ENCODE results near the gene DOK3. TPM values are rescaled to one million over a fixed set of nuclear protein-coding genes. Genes with fewer than 3 reads are reported as not detected.

Gene DOK3
- total and polyA plus RNA-seq, 2 of the 13 experiments (the other 11 are each of a cell fraction or from before 2014, with no cell fraction given), result 1.4 to 1.5 TPM

DNA sequence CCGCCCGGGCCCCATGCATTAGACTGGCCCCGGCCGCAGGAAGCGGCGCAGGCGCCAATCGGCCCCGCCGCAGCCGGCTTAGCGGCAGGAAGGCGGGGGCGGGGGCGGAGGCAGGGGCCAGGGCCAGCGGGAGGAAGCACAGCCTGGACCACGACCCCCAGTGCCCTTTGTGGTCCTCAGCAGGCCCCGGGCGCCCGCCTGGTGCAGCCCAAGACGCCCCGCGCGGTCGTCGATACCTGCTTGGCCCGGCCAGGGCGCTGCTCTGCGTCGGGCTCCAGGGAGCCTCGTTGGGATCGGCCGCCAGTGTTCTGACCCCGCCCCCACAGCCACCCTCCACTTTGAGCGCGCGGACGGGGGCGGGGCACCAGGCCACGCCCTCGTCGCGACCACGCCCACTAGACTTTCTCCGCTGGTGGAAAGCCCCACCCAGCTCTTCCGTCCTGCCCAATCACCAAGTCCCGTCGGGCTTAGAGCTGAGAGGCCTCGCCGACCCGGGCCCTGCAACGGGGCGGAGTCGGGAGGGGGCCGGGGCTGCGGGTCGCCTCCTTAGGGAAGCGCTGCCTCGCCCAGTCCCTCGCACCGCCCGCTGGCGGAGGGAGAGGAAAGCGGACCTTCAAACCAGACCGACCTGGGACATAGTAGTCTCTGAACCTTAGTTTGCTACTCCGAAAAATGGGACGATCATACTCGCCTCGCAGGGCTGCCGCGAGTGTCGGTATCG is 12.2 kb downstream of the DOK3 start, which contains the start of gene PDLIM7 (continued):
- peak; percentile 42; the same call in 1 of the 2 replicates for TF ChIP-seq TFDP2 (CRISPR knock-in tag; IDR thresholded peaks at IDR 0.05)
- TF ChIP-seq HNRNPLL (IDR thresholded peaks at IDR 0.05; ENCODE audit: low read depth, low read length, poor library complexity, severe bottlenecking), result peak; percentile 70
- TF ChIP-seq SMYD3 (CRISPR knock-in tag; IDR thresholded peaks at IDR 0.05), result no peak
- peak; percentile 66; the same call in 1 of the 2 replicates for TF ChIP-seq ZNF607 (CRISPR knock-in tag; IDR thresholded peaks at IDR 0.05; ENCODE audit: borderline replicate concordance)
- TF ChIP-seq LCORL (IDR thresholded peaks at IDR 0.05), result no peak
- peak; percentile 66 for TF ChIP-seq LCORL (CRISPR knock-in tag; IDR thresholded peaks at IDR 0.05)
- TF ChIP-seq NKX3-1 (CRISPR knock-in tag; IDR thresholded peaks at IDR 0.05), result peak; percentile 79; the same call in 1 of the 2 replicates
- TF ChIP-seq RBFOX2 (IDR thresholded peaks at IDR 0.05; ENCODE audit: low read depth, low read length), result peak; percentile 90
- TF ChIP-seq, protein P1, sequence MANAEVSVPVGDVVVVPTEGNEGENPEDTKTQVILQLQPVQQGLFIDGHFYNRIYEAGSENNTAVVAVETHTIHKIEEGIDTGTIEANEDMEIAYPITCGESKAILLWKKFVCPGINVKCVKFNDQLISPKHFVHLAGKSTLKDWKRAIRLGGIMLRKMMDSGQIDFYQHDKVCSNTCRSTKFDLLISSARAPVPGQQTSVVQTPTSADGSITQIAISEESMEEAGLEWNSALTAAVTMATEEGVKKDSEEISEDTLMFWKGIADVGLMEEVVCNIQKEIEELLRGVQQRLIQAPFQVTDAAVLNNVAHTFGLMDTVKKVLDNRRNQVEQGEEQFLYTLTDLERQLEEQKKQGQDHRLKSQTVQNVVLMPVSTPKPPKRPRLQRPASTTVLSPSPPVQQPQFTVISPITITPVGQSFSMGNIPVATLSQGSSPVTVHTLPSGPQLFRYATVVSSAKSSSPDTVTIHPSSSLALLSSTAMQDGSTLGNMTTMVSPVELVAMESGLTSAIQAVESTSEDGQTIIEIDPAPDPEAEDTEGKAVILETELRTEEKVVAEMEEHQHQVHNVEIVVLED (CRISPR knock-in tag; IDR thresholded peaks at IDR 0.05; ENCODE audit: borderline replicate concordance), result 0 out of 2 replicates have a peak, but pooled peaks have one; percentile 28
- TF ChIP-seq ZNF468 (CRISPR knock-in tag; IDR thresholded peaks at IDR 0.05), result no peak
- TF ChIP-seq, protein P2, sequence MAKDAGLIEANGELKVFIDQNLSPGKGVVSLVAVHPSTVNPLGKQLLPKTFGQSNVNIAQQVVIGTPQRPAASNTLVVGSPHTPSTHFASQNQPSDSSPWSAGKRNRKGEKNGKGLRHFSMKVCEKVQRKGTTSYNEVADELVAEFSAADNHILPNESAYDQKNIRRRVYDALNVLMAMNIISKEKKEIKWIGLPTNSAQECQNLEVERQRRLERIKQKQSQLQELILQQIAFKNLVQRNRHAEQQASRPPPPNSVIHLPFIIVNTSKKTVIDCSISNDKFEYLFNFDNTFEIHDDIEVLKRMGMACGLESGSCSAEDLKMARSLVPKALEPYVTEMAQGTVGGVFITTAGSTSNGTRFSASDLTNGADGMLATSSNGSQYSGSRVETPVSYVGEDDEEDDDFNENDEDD (CRISPR knock-in tag; IDR thresholded peaks at IDR 0.05; ENCODE audit: borderline replicate concordance), result peak; percentile 10; the same call in 1 of the 2 replicates
- TF ChIP-seq SP1 (IDR thresholded peaks at IDR 0.05), result peak; percentile 78
- TF ChIP-seq SP1 (CRISPR knock-in tag; IDR thresholded peaks at IDR 0.05), result peak; percentile 86
- TF ChIP-seq KAT8 (CRISPR knock-in tag; IDR thresholded peaks at IDR 0.05), result 0 out of 2 replicates have a peak, but pooled peaks have one; percentile 45
- TF ChIP-seq MAZ (IDR thresholded peaks at IDR 0.05; ENCODE audit: borderline replicate concordance, low read depth, low read length), result no peak; the same call in 1 of the 2 replicates
- peak; percentile 34 for TF ChIP-seq MAZ (CRISPR knock-in tag; IDR thresholded peaks at IDR 0.05; ENCODE audit: low read depth)
- TF ChIP-seq ZSCAN20 (CRISPR knock-in tag; IDR thresholded peaks at IDR 0.05; ENCODE audit: borderline replicate concordance), result no peak
- peak; percentile 92 for TF ChIP-seq ZNF768 (CRISPR knock-in tag; IDR thresholded peaks at IDR 0.05)
- TF ChIP-seq HOXA5 (CRISPR knock-in tag; IDR thresholded peaks at IDR 0.05), result peak; percentile 86
- no peak for TF ChIP-seq YEATS2 (CRISPR knock-in tag; IDR thresholded peaks at IDR 0.05; ENCODE audit: borderline replicate concordance)
- 0 out of 2 replicates have a peak, but pooled peaks have one; percentile 31 for TF ChIP-seq SNAI1 (CRISPR knock-in tag; IDR thresholded peaks at IDR 0.05; ENCODE audit: borderline replicate concordance)
- TF ChIP-seq AKAP8 (CRISPR knock-in tag; IDR thresholded peaks at IDR 0.05), result 0 out of 2 replicates have a peak, but pooled peaks have one; percentile 52
- no peak for TF ChIP-seq ZNF572 (CRISPR knock-in tag; IDR thresholded peaks at IDR 0.05)
- no peak for TF ChIP-seq ATF7 (IDR thresholded peaks at IDR 0.05)
- no peak for TF ChIP-seq ATF7 (CRISPR knock-in tag; IDR thresholded peaks at IDR 0.05)
- 0 out of 2 replicates have a peak, but pooled peaks have one; percentile 56 for TF ChIP-seq ZSCAN25 (CRISPR knock-in tag; IDR thresholded peaks at IDR 0.05)
- TF ChIP-seq ZNF225 (CRISPR knock-in tag; IDR thresholded peaks at IDR 0.05), result no peak
